CD4-positive, alpha-beta T cell treated with Interleukin-17A for 1 hour (primary cell): ENCODE measurements around the gene CALML3.

Experiments used
- DNase-seq: peaks from one replicate; pipeline ENCODE4 v3.0.0-alpha.2; 2020

Gene CALML3

DNA sequence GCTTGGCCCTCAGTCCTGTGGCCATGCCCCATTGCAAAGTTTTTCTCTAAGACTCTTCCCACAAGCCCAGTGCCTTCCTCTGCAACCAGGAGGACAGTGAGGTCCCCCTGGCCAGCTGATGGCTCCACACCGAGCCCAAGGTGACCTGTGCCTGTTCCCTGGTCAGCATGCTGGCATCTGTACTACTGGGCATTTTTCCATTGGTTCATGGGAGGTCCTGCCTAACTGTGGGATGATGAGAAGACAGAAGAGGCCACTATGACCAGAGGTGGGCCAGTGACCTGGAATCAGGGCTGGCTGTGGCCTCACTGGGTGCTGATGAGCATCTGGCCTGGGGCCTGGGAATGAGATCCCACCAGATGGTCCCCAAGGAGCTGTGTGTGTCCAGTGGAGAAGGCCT, 20.2 kb downstream of the CALML3 start:
- no peak for DNase-seq

DNA sequence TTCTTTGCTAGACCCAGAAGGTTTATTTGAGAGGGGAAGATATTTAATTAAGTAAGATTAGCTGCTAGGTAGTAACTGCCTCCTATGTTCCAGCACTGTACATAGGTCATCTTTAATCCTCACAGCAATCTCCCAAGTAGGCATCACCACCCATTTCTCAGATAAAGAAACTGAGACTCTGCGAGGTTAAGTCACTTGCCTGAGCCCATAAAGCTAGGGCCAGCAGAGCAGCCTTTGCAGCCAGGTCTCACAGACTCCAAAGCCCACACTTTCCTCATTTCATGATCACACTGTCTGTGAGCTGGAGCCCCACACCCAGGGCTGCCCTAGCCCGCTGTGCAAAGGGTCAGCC, 20.6 kb downstream of the CALML3 start:
- no peak for DNase-seq

- no peak for DNase-seq
Measured at GRCh38 chr10:5545778-5546710, 21.3 kb downstream of the CALML3 start.

GRCh38 chr10:5546891-5547680, 22.3 kb downstream of the CALML3 start:
- DNase-seq = no peak

GRCh38 chr10:5547681-5547930, 22.8 kb downstream of the CALML3 start:
- no peak for DNase-seq

GRCh38 chr10:5547931-5548660, 23.3 kb downstream of the CALML3 start:
- no peak for DNase-seq

DNA sequence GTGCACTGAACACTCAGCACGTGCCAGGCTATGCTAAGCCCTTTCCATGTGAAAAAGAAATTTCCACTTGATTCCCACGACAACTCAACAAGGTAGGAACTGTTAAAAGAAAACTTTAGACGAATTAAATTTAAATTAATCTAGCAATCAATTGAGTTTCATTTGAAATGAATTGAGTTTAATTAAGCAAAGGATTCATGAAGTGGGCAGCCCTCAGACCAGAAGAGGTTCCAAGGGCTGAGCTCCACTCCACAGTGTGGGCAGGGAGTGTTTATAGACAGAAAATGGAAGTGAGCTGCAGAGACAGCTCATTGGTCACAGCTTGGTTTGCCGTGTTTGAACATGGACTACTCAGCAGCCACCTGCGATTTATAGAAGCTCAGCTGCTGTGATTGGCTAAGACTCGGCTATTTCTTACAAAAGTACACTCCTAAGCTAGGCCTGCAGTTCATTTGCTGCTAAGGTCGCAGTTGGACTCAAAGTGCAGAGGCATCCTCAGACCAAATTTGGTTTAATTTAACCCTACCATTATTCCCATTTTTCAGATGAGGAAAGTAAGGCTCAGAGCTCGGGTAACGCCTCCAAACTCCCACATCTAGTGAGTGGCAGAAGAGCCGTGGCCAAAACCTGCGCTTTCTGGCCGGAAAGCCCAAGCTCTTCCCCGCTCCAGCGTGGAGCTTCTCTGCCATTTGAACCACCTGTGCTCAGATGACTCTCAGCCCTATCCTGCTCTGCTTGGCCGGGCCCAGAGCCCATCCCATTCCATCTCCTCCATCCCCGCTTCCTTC, 24.9 kb downstream of the CALML3 start:
- DNase-seq = no peak

DNA sequence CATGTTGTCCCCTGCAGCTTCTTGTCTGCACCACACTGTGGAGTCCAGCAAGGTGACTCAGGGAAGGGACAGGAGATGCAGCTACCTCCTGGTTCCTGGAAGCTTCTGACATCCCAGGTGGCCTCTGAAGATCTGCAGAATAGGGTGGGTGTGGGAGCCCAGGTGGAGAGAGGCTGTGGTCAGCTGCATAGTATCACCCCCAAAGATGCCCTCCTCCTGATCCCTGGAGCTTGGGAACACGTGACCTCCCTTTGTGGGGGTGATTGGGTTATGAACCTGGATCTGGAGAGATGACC, 25.4 kb downstream of the CALML3 start:
- DNase-seq = no peak

GRCh38 chr10:5550621-5551530, 26.1 kb downstream of the CALML3 start:
- DNase-seq = no peak

GRCh38 chr10:5551531-5552375, 27.0 kb downstream of the CALML3 start:
- DNase-seq = no peak

DNA sequence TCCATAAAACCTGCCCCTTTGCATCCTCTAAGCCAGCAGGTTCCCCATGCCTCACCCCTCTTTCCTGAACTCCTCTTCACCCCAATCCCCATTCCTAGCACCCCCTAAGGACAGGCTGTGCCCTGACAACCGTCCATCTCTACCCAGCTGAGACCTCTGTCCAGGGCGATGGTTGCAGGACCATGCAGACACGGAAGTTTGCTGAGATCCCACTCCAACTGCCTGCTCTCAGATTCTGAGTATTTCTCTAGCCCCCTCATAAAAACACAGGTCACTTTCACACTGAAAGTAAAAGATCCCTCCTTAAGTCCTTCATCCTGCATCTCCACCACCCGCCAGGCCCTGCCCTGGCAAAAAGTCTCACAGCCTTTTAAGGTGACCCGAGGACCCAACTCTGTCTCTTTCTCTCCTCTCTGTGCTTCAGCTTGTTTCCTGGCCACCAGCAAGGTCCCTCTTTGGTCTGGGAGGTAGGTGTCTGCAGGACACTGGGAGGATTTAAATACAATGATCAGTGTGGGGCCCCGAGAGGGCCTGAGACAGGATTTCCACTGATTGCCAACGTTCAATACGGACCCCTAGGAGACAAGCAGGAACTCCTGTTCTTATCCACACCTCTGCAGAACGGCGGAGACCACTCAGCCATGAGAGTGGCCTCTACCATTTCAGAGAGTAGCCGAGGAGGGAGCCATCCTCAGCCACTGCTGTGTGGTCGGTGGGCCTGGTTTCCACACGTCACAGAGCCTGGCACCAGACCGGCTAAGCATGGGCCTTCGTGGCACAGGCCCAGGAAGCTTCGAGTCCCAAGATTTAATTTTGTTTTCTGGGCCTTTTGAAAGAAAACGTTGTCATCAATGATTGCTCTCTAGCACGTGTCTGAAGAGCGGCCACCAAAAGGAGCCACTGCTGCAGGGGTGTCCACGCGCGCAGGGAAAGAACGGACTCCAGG, 27.9 kb downstream of the CALML3 start:
- DNase-seq = no peak

DNA sequence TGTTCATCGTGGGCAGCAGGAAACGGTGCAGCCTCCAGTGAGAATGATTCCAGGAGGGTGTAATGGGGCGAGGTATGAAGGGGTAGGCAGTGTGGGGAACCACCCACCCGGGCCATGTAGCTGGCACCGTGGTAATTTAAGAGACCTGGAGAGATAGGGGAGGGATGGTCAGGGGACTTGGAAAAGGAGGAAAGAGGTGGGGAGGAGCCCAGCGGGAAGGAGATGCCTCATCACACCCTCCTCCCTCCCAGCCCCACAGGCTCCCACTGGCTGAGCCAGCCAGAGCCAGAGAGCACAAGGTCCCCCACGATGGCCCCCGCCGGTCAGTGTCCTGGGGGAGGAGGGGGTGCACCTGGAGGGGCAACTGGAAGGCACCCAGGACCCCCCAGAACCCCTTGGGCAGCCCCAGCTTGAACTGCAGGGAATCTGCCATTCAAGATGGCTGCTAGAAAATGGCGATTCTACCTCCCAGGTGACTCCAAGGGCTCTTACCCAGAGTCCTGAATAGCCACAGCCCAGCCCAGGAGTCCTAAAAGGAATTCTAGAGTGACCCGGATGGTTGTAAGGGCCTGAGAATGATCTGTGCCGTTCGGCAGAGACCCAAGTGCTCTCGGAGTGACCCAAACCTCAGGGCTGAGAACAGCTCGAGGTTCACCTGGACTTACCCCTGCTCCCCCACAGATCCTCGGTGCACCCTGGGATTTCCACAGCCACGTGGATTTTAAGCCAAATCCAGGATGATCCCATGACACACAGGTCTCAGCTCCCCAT, 28.8 kb downstream of the CALML3 start:
- no peak for DNase-seq

DNA sequence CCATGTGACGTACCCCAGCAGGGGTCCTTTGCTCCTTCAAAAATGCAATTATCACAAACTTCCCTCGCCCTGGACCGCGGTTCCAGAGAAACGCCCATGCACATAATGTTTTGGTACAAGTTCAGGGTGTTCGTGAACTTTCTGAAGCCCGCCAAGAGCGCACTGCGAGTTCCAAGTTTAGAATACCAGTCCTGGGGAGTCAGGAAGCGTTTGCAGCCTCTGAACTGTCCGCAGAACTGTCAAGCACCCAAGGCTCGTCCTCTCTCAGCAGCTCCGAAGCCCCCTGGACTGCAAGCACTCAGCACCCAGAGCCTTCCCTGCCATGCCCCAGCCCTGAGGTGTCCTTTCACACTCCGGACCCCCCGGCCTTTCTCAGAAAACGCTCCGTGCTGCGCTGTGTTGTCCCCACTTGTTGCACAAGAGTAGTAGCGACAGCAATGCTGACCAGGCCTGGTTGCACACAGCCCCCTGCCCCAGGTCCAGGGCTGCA, 30.3 kb downstream of the CALML3 start:
- no peak for DNase-seq

DNA sequence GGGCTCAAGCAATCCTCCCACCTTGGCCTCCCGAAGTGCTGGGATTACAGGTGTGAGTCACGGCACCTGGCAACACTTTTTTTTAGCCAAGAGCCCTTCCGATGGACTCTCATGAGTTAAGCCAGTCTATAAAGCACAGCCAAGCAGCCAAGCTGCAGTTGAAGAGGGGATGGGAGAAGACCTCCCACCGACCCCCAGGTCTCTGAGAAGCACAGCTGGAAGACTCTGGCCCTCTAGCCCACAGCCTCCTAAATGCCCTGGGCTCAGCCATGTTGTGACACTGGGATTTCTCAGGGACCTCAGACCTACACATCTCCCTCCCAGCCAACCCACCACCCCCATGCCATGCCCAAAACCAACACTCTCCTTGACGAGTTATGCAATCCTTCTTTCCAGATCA, 31.1 kb downstream of the CALML3 start:
- DNase-seq = no peak

GRCh38 chr10:5556576-5556975, 31.8 kb downstream of the CALML3 start:
- no peak for DNase-seq

- no peak for DNase-seq
Measured at GRCh38 chr10:5557040-5557721, 32.4 kb downstream of the CALML3 start.

DNA sequence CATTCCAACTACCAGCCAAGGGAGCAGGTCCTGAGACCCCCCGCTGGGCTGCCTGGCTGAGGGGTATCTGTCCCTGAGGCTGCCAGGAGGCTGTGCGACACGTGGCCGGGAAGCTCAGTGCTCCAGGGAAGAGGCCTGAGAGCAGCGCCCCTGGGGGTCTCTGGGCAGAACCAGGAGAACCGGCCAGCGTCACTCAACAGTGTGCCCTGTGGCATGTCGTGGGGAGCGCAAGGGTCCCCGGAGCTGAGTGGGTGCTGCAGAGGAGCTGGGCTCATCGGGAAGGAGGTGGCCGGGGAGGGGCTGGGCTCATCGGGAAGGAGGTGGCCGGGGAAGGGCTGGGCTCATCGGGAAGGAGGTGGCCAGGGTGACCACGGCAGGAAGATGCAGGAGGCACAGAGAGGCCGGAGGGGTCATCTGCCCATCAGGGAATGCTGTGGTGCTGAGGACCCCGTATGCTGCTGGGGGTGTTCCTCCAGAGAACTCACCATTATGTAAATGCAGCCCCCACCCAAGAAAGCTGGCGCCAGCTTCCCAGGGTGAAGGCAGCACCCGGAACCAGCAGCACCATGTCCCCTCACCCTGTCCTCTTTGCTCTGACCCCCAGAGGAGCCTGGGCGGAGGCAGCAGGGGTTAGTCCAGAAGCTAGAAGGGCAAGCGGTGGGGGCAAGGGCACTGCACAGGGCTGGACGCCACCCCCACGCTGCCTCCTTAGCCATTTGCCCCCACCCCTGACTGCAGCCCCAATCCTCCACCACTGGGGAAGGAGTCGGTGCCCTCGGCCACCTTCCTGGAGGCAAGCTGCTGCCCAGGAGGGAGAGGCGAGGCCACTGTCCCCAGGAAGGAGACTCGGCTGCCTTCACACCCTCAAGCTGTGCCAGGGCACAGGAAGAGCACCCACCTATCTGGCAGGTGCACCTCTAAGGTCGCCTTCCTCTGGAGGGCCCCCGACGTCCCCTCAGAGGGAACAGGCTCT, 33.3 kb downstream of the CALML3 start:
- DNase-seq = no peak
